ENCODE measurements around the gene SLC30A5.

- no peak for TF ChIP-seq CTCF (IDR thresholded peaks at IDR 0.05)
- TF ChIP-seq EZH2 (IDR thresholded peaks at IDR 0.05), result no peak
- TF ChIP-seq EZH2phosphoT487 (IDR thresholded peaks at IDR 0.05), result no peak
Measured at GRCh38 chr5:69156456-69156855, 62.6 kb downstream of the SLC30A5 start.

All from neural progenitor cell (in vitro differentiated cells).